ENCODE measurements around the gene GNB3. TPM values are rescaled to one million over a fixed set of nuclear protein-coding genes. Genes with fewer than 3 reads are reported as not detected.

GNB3 gene
- total RNA-seq, 1 donor from 2014 or later = 16.6 TPM

GRCh38 chr12:6831450-6831995 is 9.2 kb upstream of the GNB3 start:
- Mint-ChIP-seq H3K27me3 (ENCODE audit: low read depth, unreplicated experiment) (no peaks in the 10 kb centered on the region), H3K36me3 (ENCODE audit: low read depth, unreplicated experiment) (peaks cover 5% of the 10 kb centered on the region), H3K4me1 (ENCODE audit: low read depth, unreplicated experiment) (peaks cover 5% of the 10 kb centered on the region), H3K4me3 (ENCODE audit: unreplicated experiment) (peak overlapping the region; percentile 50), H3K9me3 (ENCODE audit: unreplicated experiment) (no peaks in the 10 kb centered on the region), H3K27ac (ENCODE audit: unreplicated experiment) (no peak overlapping the region)
- H2AFZ ChIP-seq (ENCODE audit: low read depth, low read length) = no peak overlapping the region
- H3K4me2 ChIP-seq (ENCODE audit: low read length) = no peak overlapping the region
- peaks cover 29% of the 10 kb centered on the region for H3K79me2 ChIP-seq (ENCODE audit: insufficient read depth, low read length)
- no peaks in the 10 kb centered on the region for H3K9me3 ChIP-seq (ENCODE audit: insufficient read depth, low read depth, low read length)
- TF ChIP-seq CTCF (IDR thresholded peaks at IDR 0.05; ENCODE audit: insufficient read depth, low read depth, low read length) (no peak), EZH2 (IDR thresholded peaks at IDR 0.05; ENCODE audit: insufficient read depth, low read length) (no peak)
- peaks cover 23% of the 10 kb centered on the region for H4K20me1 ChIP-seq (ENCODE audit: insufficient read depth, low read length)
- H3K4me3 ChIP-seq (ENCODE audit: insufficient read depth, low read depth, low read length) = no peak overlapping the region
- H3K4me1 ChIP-seq (ENCODE audit: insufficient read depth, low read length) = peaks cover 14% of the 10 kb centered on the region
- FAIRE-seq = no peak
- DNase-seq (ENCODE audit: low read depth) = no peak
- no peak overlapping the region for H3K9ac ChIP-seq (ENCODE audit: low read length)
- no peak overlapping the region for H3K27ac ChIP-seq (ENCODE audit: low read depth, low read length)
- H3K36me3 ChIP-seq (ENCODE audit: insufficient read depth, low read length) = peaks cover 23% of the 10 kb centered on the region
- H3K27me3 ChIP-seq (ENCODE audit: insufficient read depth, low read length) = no peaks in the 10 kb centered on the region

- TF ChIP-seq EZH2 (IDR thresholded peaks at IDR 0.05; ENCODE audit: insufficient read depth, low read length) = no peak
- TF ChIP-seq CTCF (IDR thresholded peaks at IDR 0.05; ENCODE audit: insufficient read depth, low read depth, low read length) = no peak
- H3K27me3 ChIP-seq (ENCODE audit: insufficient read depth, low read length) = no peaks in the 10 kb centered on the region
- no peaks in the 10 kb centered on the region for H3K9me3 ChIP-seq (ENCODE audit: insufficient read depth, low read depth, low read length)
- H3K4me1 Mint-ChIP-seq (ENCODE audit: low read depth, unreplicated experiment) = peaks cover 5% of the 10 kb centered on the region
- H3K4me2 ChIP-seq (ENCODE audit: low read length) = no peak overlapping the region
- H3K4me3 ChIP-seq (ENCODE audit: insufficient read depth, low read depth, low read length) = no peak overlapping the region
- H3K4me3 Mint-ChIP-seq (ENCODE audit: unreplicated experiment) = no peak overlapping the region
- H3K4me1 ChIP-seq (ENCODE audit: insufficient read depth, low read length) = peaks cover 12% of the 10 kb centered on the region
- peaks cover 29% of the 10 kb centered on the region for H3K79me2 ChIP-seq (ENCODE audit: insufficient read depth, low read length)
- peaks cover 25% of the 10 kb centered on the region for H3K36me3 ChIP-seq (ENCODE audit: insufficient read depth, low read length)
- peaks cover 6% of the 10 kb centered on the region for H3K36me3 Mint-ChIP-seq (ENCODE audit: low read depth, unreplicated experiment)
- H2AFZ ChIP-seq (ENCODE audit: low read depth, low read length) = no peak overlapping the region
- H3K27ac ChIP-seq (ENCODE audit: low read depth, low read length) = no peak overlapping the region
- DNase-seq (ENCODE audit: low read depth) = no peak
- FAIRE-seq = no peak
- H3K9me3 Mint-ChIP-seq (ENCODE audit: unreplicated experiment) = no peaks in the 10 kb centered on the region
- no peak overlapping the region for H3K9ac ChIP-seq (ENCODE audit: low read length)
- H3K27me3 Mint-ChIP-seq (ENCODE audit: low read depth, unreplicated experiment) = no peaks in the 10 kb centered on the region
- H3K27ac Mint-ChIP-seq (ENCODE audit: unreplicated experiment) = no peak overlapping the region
- peaks cover 23% of the 10 kb centered on the region for H4K20me1 ChIP-seq (ENCODE audit: insufficient read depth, low read length)
Measured at GRCh38 chr12:6832125-6832524, 8.6 kb upstream of the GNB3 start.

GRCh38 chr12:6833189-6833890 is 7.4 kb upstream of the GNB3 start:
- Mint-ChIP-seq H3K4me3 (ENCODE audit: unreplicated experiment) (no peak overlapping the region), H3K27ac (ENCODE audit: unreplicated experiment) (no peak overlapping the region), H3K4me1 (ENCODE audit: low read depth, unreplicated experiment) (no peaks in the 10 kb centered on the region), H3K9me3 (ENCODE audit: unreplicated experiment) (no peaks in the 10 kb centered on the region), H3K27me3 (ENCODE audit: low read depth, unreplicated experiment) (no peaks in the 10 kb centered on the region), H3K36me3 (ENCODE audit: low read depth, unreplicated experiment) (peaks cover 6% of the 10 kb centered on the region)
- no peak overlapping the region for H3K27ac ChIP-seq (ENCODE audit: low read depth, low read length)
- no peak overlapping the region for H2AFZ ChIP-seq (ENCODE audit: low read depth, low read length)
- no peak overlapping the region for H3K4me3 ChIP-seq (ENCODE audit: insufficient read depth, low read depth, low read length)
- H3K36me3 ChIP-seq (ENCODE audit: insufficient read depth, low read length) = peaks cover 30% of the 10 kb centered on the region
- DNase-seq (ENCODE audit: low read depth) = no peak
- peaks cover 24% of the 10 kb centered on the region for H3K79me2 ChIP-seq (ENCODE audit: insufficient read depth, low read length)
- no peak overlapping the region for H3K4me2 ChIP-seq (ENCODE audit: low read length)
- H3K9ac ChIP-seq (ENCODE audit: low read length) = no peak overlapping the region
- TF ChIP-seq EZH2 (IDR thresholded peaks at IDR 0.05; ENCODE audit: insufficient read depth, low read length) (no peak), CTCF (IDR thresholded peaks at IDR 0.05; ENCODE audit: insufficient read depth, low read depth, low read length) (no peak)
- no peaks in the 10 kb centered on the region for H3K9me3 ChIP-seq (ENCODE audit: insufficient read depth, low read depth, low read length)
- no peak for FAIRE-seq
- peaks cover 24% of the 10 kb centered on the region for H4K20me1 ChIP-seq (ENCODE audit: insufficient read depth, low read length)
- H3K27me3 ChIP-seq (ENCODE audit: insufficient read depth, low read length) = no peaks in the 10 kb centered on the region
- peaks cover 6% of the 10 kb centered on the region for H3K4me1 ChIP-seq (ENCODE audit: insufficient read depth, low read length)

Measured in astrocyte (in vitro differentiated cells and primary cell).